AG20443 (cell line): ENCODE data around the gene TMEM178B.
"Not testable (repeated sequence)": the region's sequence is repeated elsewhere in the genome, so short reads cannot be mapped to it uniquely, and the experiment has no call there.

ENCODE experiments used
- DNase-seq: peaks from one replicate; pipeline ENCODE4 v3.0.0; 2012; ENCODE audit warnings: low spot score, mixed read lengths

Gene TMEM178B

DNA sequence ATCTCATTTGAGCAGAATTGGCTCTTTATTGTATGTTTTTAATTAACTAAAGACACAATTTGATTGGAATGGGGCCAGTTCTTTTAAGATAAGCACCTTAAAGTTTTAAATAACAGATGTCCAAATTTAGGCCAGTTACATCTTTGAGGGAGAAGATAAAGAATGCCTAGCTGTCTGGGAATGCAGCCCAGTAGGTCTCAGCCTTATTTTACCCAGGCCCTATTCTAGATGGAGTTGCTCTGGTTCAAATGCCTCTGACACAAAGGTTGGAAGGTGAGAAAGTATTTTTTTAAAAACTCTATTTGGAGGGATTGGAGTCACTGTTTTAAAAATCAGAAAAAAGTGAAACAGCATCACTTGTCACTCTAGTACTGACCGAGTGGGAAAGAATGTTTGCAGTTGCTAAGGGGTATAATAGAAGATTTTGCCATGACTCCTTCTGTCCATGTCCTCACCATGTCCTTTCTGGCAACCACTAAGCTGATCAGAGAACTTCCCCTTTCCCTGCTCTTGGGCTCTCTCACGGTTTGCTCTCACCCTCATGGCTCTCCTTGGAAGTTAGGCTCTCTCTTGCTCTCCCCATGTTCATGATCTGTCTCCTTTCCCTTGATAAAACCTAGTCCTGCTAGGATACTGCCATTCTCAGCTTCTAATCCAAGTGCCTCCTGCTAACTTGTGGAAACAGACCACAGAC, 239.1 kb downstream of the TMEM178B start:
- no peak for DNase-seq

DNA sequence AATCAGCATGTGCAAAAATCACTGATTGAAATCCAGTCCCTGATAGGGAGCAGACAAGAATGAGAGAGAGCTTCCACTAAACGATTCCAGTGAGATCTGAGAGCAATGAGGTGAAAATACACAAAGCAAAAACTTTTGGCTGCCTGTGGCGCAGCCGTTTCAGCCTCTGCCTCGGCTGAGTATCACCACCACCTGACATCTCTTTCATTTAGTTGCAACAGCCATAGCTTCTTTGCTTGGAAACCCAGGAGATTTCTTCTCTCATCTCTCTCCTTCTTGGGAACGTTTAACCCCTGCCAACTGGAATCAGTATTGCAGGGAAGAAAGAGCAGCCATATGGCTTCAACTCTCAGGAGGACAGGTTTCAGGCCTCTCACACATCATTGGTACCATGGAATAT, 240.0 kb downstream of the TMEM178B start:
- DNase-seq: no peak

DNA sequence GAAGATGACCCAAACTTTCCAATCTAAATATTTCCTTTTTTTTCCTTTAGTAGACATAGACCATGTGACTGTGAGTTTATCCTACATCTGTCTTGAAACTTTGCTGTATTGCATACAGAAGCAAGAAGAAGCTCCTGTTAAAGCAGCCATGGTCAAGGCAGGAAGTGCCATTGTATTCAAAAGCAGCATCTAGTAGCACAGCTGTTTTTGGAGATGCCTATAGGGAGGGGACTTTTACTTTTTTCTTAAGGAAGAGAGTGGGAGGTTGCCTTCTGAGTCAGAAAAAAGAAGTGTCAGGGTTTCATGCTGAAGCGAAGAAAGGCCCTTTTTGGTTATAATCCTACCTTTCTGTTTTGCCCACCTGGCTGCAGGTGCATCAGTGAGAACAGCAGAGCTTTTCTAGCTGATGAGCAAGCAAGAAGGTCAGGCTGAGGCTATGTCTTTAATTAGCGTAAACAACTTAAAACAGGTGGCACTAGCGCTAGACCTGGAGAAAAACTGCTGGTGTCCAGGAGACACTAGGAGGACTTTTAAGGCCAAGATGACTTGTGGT, 243.2 kb downstream of the TMEM178B start:
- no peak for DNase-seq

DNA sequence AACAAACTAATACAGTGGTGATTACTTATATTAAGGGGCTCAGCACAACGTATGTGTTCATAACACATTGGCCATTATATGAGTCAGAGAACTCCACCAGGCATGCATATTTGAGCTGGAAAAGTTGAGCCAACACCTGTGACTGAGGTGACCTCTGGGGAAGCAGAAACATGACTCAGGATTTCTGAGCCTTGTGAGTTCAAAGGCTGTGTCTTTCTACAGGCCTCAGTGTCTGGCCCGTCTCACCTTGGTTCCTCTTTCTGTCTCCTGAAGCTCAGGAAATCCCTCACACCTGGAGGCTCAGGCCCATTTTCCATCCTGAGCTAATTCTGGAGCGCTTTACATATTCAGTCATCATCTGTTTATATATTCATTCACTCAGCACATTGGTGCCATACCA, 246.4 kb downstream of the TMEM178B start:
- no peak for DNase-seq

DNA sequence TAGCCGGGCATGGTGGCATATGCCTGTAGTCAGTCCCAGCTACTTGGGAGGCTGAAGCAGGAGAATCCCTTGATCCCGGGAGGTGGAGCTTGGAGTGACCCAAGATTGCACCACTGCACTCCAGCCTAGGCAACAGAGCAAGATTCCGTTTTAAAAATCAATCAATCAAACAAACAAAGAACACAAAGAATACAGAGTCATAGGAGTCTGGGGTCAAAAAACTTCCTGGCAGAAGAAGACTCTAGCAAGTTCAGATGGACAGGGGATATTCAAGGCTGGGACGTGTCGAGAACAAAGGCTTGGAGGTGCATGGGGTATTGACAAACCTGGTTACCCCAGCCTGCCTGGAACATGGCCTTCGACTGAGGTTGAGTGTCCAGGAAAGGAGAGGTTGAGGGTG, 248.5 kb downstream of the TMEM178B start:
- DNase-seq: no peak

DNA sequence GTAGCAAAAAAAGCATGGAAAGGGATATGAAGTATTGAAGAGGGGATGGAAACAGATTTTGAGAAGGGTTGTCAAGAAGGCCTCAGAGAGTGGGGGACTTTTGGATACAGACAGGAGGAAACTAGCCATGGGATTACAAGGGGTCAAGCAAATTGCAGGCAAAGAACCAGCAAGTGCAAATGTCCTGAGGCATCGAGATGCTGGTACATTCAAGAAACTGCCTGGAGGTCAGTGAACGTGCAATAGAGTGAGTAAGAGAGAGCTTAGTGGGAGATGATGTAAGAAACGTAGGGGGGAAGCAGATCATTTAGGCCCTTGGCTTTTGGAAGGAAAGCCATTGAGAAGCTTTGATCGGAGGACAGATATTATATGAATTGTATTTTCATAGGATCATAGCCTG, 250.0 kb downstream of the TMEM178B start:
- DNase-seq: no peak

DNA sequence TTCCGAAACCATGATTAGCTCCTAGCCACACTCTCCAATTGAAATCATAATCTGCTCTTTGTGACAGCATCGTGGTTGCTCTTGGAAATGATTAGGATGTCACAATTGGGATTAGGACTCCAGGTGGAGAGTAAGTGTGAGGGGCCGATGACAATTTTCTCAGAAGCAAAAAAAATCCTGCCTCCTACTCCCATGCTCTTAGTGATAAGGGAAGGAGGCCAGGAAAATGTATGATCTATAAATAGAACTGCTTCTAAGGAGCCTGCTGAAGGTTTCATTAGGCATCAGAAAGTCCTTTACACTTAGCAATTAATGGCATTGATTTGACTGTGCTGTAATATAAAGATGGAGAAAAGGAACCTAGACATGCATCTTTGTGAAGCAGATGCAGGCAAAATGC, 251.0 kb downstream of the TMEM178B start:
- no peak for DNase-seq

DNA sequence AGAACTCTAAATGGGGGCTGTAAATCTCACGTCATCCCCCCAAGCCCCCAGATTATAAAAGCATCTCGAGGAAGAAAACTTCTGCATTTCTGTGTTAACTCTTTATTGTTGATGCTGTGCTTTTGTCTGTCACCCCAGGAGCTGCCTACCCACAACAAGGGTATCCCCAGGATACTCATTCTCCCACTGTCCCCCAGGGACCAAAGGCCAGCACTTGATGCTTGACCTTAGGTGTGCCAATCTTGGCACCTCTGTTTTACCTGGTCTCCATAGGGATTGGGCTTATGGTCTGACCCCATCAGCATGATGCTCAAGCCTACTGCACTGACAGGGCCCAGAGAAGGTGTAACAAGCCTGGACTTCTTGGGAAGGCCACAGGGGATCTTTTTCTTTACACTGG, 251.4 kb downstream of the TMEM178B start:
- DNase-seq: no peak

DNA sequence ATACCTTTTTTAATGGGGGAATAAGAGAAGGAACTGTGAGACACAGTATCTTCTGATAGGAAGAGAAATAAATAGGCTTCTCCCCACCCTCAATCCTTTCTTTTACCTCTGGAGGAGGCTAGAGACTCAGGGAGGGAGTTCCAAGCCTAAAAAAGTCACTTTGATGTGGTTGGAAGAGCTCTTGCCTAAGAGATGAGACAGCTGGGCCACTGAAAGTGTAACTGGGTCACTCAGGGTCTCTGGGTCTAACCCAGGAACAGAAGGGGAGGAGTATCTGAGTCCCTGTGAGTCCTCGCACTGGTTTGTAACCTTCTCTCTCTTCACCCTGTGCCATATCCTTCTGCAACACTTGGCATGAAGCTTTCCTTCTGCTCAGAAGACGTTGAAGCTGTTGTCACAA, 254.4 kb downstream of the TMEM178B start:
- DNase-seq: no peak

DNA sequence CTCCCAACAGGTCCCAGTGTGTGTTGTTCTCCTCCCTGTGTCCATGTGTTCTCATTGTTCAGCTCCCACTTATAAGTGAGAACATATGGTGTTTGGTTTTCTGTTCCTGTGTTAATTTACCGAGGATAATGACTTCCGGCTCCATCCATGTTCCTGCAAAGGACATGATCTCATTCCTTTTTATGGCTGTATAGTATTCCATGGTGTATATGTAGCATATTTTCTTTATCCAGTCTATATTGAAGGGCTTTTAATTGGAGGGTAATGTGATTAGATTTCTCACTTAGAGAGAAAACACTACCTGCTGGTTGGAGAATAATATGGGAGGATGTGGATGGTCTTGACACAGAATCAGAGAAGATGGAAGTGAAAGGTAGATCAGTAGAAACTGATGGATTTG, 256.4 kb downstream of the TMEM178B start:
- not testable (repeated sequence) for DNase-seq

DNA sequence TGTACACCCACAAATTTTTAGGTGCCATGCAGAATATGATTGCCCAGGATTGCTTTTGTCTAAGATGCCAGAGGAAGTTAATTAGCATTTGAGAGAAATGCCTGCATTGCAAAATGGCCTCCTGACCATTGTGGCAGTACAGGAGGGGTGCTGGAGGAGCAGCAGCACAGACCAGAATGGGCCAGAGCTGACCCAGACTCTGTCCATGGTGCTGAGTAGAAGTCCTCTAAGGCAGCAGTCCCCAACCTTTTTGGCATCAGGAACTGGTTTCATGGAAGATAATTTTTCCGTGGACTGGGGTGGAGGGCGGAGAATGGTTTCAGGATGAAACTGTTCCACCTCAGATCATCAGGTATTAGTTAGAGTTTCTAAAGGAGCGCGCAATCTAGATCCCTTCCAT, 259.6 kb downstream of the TMEM178B start:
- peak; percentile 17 for DNase-seq

DNA sequence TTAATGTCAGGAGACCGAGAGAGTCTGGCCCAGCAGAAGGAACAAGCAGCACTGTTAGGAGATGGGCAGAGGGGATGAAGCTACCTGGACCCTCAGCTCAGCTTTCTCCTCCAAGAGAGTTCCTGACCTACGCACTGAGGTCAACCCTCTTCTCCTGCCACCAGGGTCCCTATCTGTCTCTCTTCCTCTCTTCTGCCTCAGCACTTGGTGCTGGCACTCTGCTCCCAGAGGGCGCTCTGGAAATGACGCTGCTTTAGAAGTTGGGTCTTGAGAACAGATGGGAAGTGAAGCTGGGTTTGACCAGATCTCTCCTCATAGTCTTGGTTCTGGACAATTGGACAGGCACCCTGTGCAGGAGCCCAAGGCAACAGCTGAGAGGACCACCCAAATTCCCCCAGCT, 261.3 kb downstream of the TMEM178B start:
- no peak for DNase-seq

DNA sequence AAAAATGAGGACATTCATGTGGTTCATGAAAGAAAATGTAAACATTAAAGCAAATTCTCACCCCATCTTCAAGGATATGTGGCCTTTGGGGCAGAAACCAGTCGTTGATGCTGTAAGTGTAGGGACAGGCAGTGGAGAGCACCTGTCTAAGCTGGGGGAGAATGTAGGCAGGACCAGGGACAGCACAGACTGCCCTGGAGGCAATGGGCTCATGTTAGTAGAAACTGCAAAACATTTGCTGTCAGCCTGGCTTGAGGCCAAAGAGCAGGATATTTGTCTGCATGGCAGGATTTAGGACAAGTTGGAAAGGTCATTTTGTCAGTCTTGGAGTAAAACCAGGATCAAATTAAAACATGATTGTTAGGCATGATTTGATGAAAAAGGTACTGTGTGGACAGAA, 265.7 kb downstream of the TMEM178B start:
- DNase-seq: no peak

DNA sequence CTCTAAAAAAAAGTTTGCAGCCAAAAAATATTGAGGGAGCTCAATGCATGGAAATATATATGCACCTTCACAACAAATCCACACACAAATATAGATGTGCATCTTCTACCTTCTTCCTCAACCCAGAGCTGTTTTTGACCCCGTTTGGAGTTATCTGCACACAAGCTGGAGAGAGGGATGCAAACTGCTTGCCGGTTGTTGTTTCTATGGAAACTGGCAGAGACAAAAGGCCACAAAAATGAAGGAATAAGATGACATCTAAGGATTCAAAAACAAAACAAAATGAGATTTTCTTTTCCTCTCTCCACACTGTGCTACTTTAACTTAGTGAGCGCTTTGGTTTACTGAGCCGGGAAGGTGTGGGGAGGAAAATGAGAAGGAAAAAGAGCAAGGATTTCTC, 267.1 kb downstream of the TMEM178B start:
- DNase-seq: no peak

DNA sequence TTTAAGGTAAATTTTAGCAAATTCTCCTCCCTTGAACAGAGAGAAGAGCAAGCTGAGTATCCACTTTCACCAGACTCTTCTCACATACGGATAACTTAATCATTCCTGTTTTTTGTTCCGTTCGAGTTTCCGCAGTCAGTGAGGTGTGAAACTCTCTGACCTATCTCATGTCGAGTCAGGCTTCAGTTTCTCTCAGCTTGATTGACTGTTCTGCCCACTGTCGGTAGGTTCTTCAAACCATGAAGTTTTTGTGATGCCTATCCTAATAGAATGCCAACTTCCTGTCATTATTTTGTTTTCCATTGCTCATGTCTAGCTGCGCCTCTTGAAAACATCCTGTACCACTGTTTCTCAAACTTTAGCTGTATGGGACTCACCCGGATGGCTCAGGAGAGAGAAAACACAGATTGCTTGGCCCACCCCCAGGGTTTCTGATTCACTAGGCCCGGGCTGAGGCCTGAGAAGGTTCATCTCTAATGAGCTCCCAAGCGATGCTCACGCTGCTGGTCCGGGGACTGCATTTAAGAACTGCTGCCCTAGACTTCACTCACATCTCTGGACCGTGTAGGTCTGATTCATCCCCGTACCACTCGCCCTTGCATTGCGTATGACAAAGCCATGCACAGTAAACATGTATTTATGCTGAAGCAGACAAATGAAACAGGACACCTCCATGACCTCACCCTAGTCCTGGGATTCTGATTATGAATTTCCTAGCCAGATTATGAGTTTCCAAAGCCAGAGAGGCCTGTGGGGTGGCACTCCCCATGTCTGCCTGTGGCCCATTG, 269.0 kb downstream of the TMEM178B start:
- DNase-seq: no peak

DNA sequence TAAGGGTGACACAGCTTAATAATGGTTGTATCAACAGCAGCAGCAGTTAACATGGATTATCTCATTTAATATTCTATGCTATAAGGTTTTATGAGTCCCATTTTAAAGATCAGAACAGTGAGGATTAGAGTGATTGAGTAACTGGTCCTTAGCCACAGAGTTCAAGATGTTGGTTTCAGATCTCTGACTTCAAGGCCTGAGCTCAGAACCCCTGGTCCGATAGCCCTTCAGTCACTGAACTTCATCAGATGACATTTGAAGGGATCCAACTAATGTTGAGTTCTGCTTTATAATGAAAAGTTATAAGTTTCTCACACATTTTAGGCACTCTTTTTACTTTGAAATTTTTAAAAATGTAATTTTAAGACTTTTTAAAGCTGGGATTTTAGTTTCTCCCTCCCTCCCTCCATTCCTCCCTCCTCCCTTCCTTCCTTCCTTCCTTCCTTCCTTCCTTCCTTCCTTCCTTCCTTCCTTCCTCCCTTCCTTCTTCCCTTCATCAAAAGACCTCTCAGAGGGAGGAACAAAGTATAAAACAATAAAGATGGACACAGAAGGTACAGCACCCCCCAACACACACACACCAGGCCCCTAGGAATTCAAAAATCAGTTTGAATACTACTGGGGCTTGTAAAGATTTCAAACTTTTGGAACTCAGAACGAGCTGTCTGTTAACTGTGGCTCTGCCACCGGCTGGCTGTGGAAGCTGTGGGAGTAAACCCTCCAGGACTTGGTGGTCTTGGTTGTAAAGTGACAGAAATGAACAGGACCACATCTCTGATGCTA, 270.5 kb downstream of the TMEM178B start:
- no peak for DNase-seq

DNA sequence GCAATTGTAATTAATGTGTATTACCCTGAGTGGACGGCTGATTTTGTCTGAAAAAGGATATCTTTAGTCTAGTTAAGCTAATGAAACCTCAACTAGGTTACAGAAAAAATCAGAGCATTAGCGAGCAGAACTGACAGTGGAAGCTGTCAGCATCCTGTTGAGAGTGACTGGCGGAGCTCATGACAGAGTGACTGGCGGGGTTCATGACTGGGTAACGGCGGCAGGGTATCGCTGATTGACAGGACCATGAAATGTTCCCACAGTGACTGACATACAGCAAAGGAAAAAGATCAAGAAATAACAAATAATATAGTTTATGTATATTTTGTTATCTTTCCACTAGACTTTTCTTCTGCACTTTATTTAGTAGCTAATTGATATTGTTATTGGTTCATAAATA, 274.9 kb downstream of the TMEM178B start:
- no peak for DNase-seq

DNA sequence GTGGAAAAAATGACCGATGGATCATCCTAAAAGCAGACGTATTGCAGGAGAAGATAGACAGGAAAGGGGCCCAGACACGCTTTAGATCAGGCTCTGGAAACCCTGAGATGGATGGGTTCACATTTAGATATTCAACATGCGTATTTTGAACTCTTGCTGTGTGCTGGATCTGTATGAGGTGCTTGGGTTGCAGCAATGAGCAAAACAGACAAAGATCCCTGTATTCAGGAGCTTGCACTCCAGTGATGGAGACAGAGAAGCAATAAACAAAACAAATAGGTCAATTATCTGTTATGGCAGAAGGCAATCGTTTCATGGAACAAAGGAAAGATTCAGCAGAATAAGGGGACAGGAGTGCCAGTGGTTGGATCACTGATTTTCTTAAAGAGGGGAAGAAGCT, 275.5 kb downstream of the TMEM178B start:
- no peak for DNase-seq

DNA sequence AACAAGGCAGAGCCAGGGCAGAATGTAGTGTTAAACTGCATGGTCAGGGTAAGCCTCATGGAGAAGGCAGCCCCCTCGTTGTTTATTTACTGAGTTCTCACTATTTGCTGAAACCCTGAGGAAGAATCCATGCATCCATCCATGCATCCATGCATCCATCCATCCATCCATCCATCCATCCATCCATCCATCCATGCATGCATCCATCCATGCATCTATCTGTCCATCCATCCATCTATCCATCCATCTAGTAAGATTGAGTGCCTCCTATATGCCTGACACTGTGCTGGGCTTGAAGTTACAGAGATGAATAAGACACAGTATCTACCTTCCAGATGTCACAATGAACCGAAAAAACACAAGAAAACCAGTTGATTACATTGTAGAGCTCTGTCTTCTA, 275.9 kb downstream of the TMEM178B start:
- no peak for DNase-seq

DNA sequence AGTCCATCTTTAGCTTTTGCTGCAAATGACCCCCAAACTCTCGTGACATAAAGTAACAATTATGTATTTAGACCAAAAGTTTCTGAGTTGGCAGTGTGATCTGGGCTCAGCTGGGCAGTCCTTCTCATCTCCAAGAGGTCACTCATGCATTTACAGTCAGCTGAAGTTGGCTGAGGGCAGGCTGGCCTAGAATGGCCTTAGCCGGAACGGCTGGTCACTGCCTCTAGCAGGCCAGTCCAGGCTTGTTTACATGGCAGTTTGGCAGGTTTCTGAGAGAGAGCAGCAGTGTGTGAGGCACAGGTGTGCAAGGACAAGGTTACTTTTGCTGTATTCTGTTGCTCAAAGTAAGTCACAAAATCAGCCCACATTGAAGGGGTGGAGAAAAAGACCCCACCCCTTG, 277.3 kb downstream of the TMEM178B start:
- DNase-seq: no peak

DNA sequence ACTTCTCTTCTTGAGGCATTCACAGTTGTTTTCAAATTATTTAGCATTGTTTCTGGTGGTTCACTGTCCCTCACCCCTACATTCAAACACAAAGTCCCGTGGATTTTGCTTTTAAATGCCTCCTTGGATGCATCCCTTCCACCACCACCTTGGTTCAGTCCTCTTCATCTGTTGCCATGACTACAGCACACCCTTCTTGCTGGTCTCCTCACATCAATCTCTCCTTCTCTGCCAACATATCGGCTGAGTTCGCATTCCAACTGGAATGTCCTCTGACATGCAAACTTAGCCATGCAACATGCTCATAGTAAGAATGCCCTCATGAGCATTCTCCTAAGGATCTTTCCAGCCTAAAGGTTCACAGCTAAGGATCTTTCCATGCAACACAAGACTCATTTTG, 279.1 kb downstream of the TMEM178B start:
- no peak for DNase-seq

DNA sequence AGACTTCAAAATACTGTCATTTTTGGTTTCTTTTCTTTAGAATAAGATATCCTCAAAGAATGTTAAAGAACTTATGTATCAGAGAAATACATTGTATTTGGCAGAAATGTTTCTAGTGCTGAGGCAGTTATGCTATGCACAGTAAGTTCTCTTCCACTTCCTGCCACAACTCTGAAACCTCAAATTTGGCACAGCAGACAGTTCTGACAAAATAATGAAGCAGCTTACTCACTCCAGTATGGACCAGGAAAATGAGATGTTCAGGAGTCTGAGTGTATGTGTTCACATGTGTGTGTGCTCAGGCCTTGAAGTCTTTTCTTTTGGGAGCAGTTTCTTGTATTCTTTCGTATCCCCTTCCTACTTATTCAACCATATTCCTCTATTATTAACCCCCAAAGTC, 280.4 kb downstream of the TMEM178B start:
- DNase-seq: peak; percentile 15

DNA sequence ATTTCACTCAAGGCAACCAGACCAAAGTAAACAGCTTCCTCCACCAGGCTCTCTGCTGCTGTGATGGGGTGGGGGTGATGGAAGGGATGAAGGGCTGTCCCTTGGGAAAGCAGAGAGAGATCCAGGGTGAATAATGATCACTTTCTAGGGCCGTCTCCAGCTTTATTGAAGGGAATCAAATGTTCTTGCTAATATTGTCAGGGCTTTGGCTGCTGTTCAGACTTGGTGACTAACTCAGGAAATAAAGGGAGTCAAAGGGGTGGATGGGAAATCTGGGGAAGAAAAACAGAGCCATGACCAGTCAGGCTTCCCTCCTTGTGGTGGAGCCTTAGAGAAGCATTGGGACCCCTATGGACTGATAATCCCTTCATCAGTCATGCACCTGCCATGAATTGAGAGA, 281.2 kb downstream of the TMEM178B start:
- peak; percentile 22 for DNase-seq
